Mesodermal cell (in vitro differentiated cells): ENCODE data around the gene PRTG.
A peak's percentile ranks its signal among the peaks of the same experiment; 100 is the strongest.

Source experiments
- H3K27ac ChIP-seq: 2 replicates; pipeline ENCODE4 v1.7.0; 2013; ENCODE audit warnings: mild to moderate bottlenecking, low read depth, low read length, moderate library complexity; ENCODE audit not compliant: severe bottlenecking
- H3K36me3 ChIP-seq: 2 replicates; pipeline ENCODE4 v1.7.1; 2013; ENCODE audit warnings: mild to moderate bottlenecking, low read length, moderate library complexity; ENCODE audit not compliant: control insufficient read depth, insufficient read depth
- H3K4me1 ChIP-seq: one replicate; pipeline ENCODE4 v1.7.1; 2013; ENCODE audit warnings: mild to moderate bottlenecking, low read length; ENCODE audit not compliant: insufficient read depth, control insufficient read depth, poor library complexity, severe bottlenecking
- H3K4me3 ChIP-seq: 2 replicates; pipeline ENCODE4 v1.7.0; 2013; ENCODE audit warnings: low read length, control low read depth, mild to moderate bottlenecking; ENCODE audit not compliant: insufficient read depth, poor library complexity, severe bottlenecking; ENCODE audit errors: extremely low read depth
- H3K9me3 ChIP-seq: 2 replicates; pipeline ENCODE4 v1.7.1; 2013; ENCODE audit warnings: mild to moderate bottlenecking, low read length, moderate library complexity; ENCODE audit not compliant: control insufficient read depth
- WGBS, 2 experiments: methylation state at CpG; one replicate each; pipeline ENCODE4 v1.1.5; 2013; ENCODE audit warnings: missing lambda C conversion rate in 2 of 2; ENCODE audit not compliant: insufficient coverage in 2 of 2; 5-methylcytosine and 5-hydroxymethylcytosine counted together

PRTG gene

GRCh38 chr15:55673287-55673686 is 69.7 kb downstream of the PRTG start:
- no peak overlapping the region for H3K4me3 ChIP-seq
- no peaks in the 10 kb centered on the region for H3K4me1 ChIP-seq
- H3K9me3 ChIP-seq, result no peaks in the 10 kb centered on the region
- H3K27ac ChIP-seq, result no peak overlapping the region
- H3K36me3 ChIP-seq, result peaks cover 69% of the 10 kb centered on the region
- 97 to 100% methylated on average over 10 of the region's 10 CpGs for WGBS, 2 experiments

GRCh38 chr15:55669270-55669669 is 73.7 kb downstream of the PRTG start:
- no peaks in the 10 kb centered on the region for H3K9me3 ChIP-seq
- H3K4me1 ChIP-seq, result no peaks in the 10 kb centered on the region
- H3K4me3 ChIP-seq, result no peak overlapping the region
- H3K27ac ChIP-seq, result peak overlapping the region; percentile 48
- 86 to 100% methylated on average over 1 to 2 of the region's 3 CpGs for WGBS, 2 experiments
- H3K36me3 ChIP-seq, result peaks cover 73% of the 10 kb centered on the region

GRCh38 chr15:55665605-55666227 is 77.2 kb downstream of the PRTG start:
- Histone ChIP-seq H3K4me3 (no peak overlapping the region), H3K36me3 (peaks cover 58% of the 10 kb centered on the region), H3K4me1 (peaks cover 28% of the 10 kb centered on the region), H3K27ac (peak overlapping the region; percentile 12), H3K9me3 (no peaks in the 10 kb centered on the region)
- WGBS, 2 experiments, result 83 to 100% methylated on average over 1 of the region's 4 CpGs

- H3K4me3 ChIP-seq, result no peak overlapping the region
- peaks cover 55% of the 10 kb centered on the region for H3K36me3 ChIP-seq
- H3K27ac ChIP-seq, result peak overlapping the region; percentile 88
- no peaks in the 10 kb centered on the region for H3K9me3 ChIP-seq
- peaks cover 40% of the 10 kb centered on the region for H3K4me1 ChIP-seq
These were observed 81.5 kb downstream of the PRTG start for GRCh38 chr15:55661428-55661827.

- H3K27ac ChIP-seq, result peak overlapping the region; percentile 64
These were observed 82.8 kb downstream of the PRTG start for GRCh38 chr15:55660153-55660552.

GRCh38 chr15:55659481-55659880 is 83.5 kb downstream of the PRTG start:
- H3K27ac ChIP-seq, result no peak overlapping the region
- H3K36me3 ChIP-seq, result peaks cover 42% of the 10 kb centered on the region
- no peak overlapping the region for H3K4me3 ChIP-seq
- 89 to 94% methylated on average over 10 to 11 of the region's 11 CpGs for WGBS, 2 experiments
- no peaks in the 10 kb centered on the region for H3K9me3 ChIP-seq
- H3K4me1 ChIP-seq, result peaks cover 40% of the 10 kb centered on the region

More at GRCh38 chr15:55660153-55660552, 82.8 kb downstream of the PRTG start:
- 80% methylated on average over 1 of the region's 5 CpGs; no CpG with 5 or more reads in 1 of the 2 experiments for WGBS, 2 experiments
- H3K36me3 ChIP-seq, result peaks cover 44% of the 10 kb centered on the region
- H3K4me3 ChIP-seq, result no peak overlapping the region
- peaks cover 40% of the 10 kb centered on the region for H3K4me1 ChIP-seq
- H3K9me3 ChIP-seq, result no peaks in the 10 kb centered on the region

DNA sequence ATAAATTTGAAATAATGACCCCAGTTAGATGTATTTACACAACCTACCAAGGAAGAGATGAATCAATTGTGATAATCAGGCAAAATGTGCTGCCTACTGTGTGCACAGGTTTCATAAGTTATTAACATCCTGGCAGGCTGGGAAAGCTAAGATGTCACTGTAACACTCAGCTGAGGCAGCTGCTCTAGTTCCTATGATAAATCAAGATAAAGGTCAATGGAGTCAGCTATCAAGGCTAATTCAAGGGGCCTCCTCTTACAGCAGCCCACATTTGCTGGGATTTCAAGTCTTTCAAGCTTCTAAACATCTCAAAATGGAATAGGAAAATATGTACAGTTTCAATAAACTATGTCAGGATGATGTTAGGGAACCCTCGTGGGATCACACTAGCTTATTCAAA is 84.1 kb downstream of the PRTG start:
- Histone ChIP-seq H3K27ac (no peak overlapping the region), H3K4me1 (peaks cover 44% of the 10 kb centered on the region), H3K9me3 (no peaks in the 10 kb centered on the region), H3K4me3 (no peak overlapping the region), H3K36me3 (peaks cover 40% of the 10 kb centered on the region)
- 100% methylated on average over 1 of the region's 1 CpG; no CpG with 5 or more reads in 1 of the 2 experiments for WGBS, 2 experiments

- peak overlapping the region; percentile 41 for H3K27ac ChIP-seq
- H3K9me3 ChIP-seq, result no peaks in the 10 kb centered on the region
- WGBS, 2 experiments, result 85 to 96% methylated on average over 4 of the region's 4 CpGs
- no peak overlapping the region for H3K4me3 ChIP-seq
- H3K4me1 ChIP-seq, result peaks cover 35% of the 10 kb centered on the region
- H3K36me3 ChIP-seq, result peaks cover 57% of the 10 kb centered on the region
These were observed 88.4 kb downstream of the PRTG start for GRCh38 chr15:55654561-55655031.

GRCh38 chr15:55652909-55653495 is 90.0 kb downstream of the PRTG start:
- peak overlapping the region; percentile 70 for H3K27ac ChIP-seq
- peaks cover 33% of the 10 kb centered on the region for H3K4me1 ChIP-seq
- no peak overlapping the region for H3K4me3 ChIP-seq
- peaks cover 56% of the 10 kb centered on the region for H3K36me3 ChIP-seq
- WGBS, 2 experiments, result no CpG with 5 or more reads among the region's 3 CpGs
- no peaks in the 10 kb centered on the region for H3K9me3 ChIP-seq

- H3K36me3 ChIP-seq, result peaks cover 61% of the 10 kb centered on the region
- WGBS, 2 experiments, result no CpG with 5 or more reads among the region's 7 CpGs
- peak overlapping the region; percentile 70 for H3K27ac ChIP-seq
- H3K4me3 ChIP-seq, result no peak overlapping the region
- H3K4me1 ChIP-seq, result peaks cover 33% of the 10 kb centered on the region
- no peaks in the 10 kb centered on the region for H3K9me3 ChIP-seq
These were observed 90.6 kb downstream of the PRTG start for GRCh38 chr15:55652359-55652758.

GRCh38 chr15:55649058-55649423 is 93.9 kb downstream of the PRTG start:
- WGBS, 2 experiments, result no CpG with 5 or more reads among the region's 1 CpG
- Histone ChIP-seq H3K4me1 (peaks cover 31% of the 10 kb centered on the region), H3K27ac (no peak overlapping the region), H3K36me3 (peaks cover 83% of the 10 kb centered on the region), H3K4me3 (no peak overlapping the region), H3K9me3 (no peaks in the 10 kb centered on the region)
